CD4-positive, alpha-beta T cell (primary cell): ENCODE results near the gene AIF1. TPM values are rescaled to one million over a fixed set of nuclear protein-coding genes. Genes with fewer than 3 reads are reported as not detected.
A peak's percentile ranks its signal among the peaks of the same experiment; 100 is the strongest.

Experiments
- ATAC-seq: fragments of 200-7000 bp; cut with Tn5 transposase; one replicate; pipeline ENCODE4 v1.10.0; 2022; ENCODE audit warnings: mild to moderate bottlenecking; ENCODE audit not compliant: poor library complexity
- CTCF ChIA-PET: fragments of 350-600 bp; sonication (Branson Sonifier 250); formaldehyde crosslinking; loops from one replicate; lab custom pipeline; 2021; ENCODE audit warnings: antibody characterized with exemption, inconsistent platforms; lab: Charles Lee
- POLR2A ChIA-PET: fragments of 350-600 bp; sonication (Branson Sonifier 250); formaldehyde crosslinking; loops from one replicate; lab custom pipeline; 2021; ENCODE audit warnings: antibody characterized with exemption, inconsistent platforms; lab: Charles Lee
- DNase-seq, 14 experiments: peaks; one replicate each; pipeline ENCODE4 v3.0.0-alpha.2; 2013 to 2020; ENCODE audit warnings: mixed read lengths in 2 of 14
- H3K27ac ChIP-seq, 2 donors: one replicate each; pipeline versions ENCODE4 v1.5.1 to v1.7.0; 2013; ENCODE audit warnings: low read length in 2 of 2, low read depth in 1 of 2, mild to moderate bottlenecking in 1 of 2
- H3K27me3 ChIP-seq, 2 experiments: 1 replicate in 1 of 2; 2 replicates in 1 of 2; pipeline versions ENCODE4 v1.6.1 to v1.7.0; 2013; ENCODE audit warnings: low read length in 2 of 2, control low read depth in 1 of 2, mild to moderate bottlenecking in 1 of 2, moderate library complexity in 1 of 2; ENCODE audit not compliant: insufficient read depth in 2 of 2, control insufficient read depth in 1 of 2
- H3K36me3 ChIP-seq: one replicate; pipeline ENCODE4 v1.6.1; 2013; ENCODE audit warnings: low read length, control low read depth; ENCODE audit not compliant: insufficient read depth
- H3K4me1 ChIP-seq: one replicate; pipeline ENCODE4 v1.6.1; 2013; ENCODE audit warnings: low read length, control low read depth; ENCODE audit not compliant: insufficient read depth
- H3K4me3 ChIP-seq: one replicate; pipeline ENCODE4 v1.5.1; 2013; ENCODE audit warnings: mild to moderate bottlenecking, low read length, moderate library complexity
- H3K9me3 ChIP-seq, 2 experiments: 1 replicate in 1 of 2; 2 replicates in 1 of 2; pipeline versions ENCODE4 v1.6.1 to v1.7.0; 2013; ENCODE audit warnings: low read length in 2 of 2, mild to moderate bottlenecking in 2 of 2, control low read depth in 1 of 2, moderate library complexity in 1 of 2; ENCODE audit not compliant: control insufficient read depth in 1 of 2, insufficient read depth in 1 of 2
- H3K27ac Mint-ChIP-seq: one replicate; pipeline ENCODE4 v1.8.0; 2020; ENCODE audit warnings: mixed read lengths
- H3K27me3 Mint-ChIP-seq: one replicate; pipeline ENCODE4 v1.8.0; 2021; ENCODE audit warnings: mixed read lengths
- H3K36me3 Mint-ChIP-seq: one replicate; pipeline ENCODE4 v1.8.0; 2021; ENCODE audit warnings: low read depth, mixed read lengths
- H3K4me1 Mint-ChIP-seq: one replicate; pipeline ENCODE4 v1.8.0; 2021; ENCODE audit warnings: low read depth, mixed read lengths
- H3K4me3 Mint-ChIP-seq: one replicate; pipeline ENCODE4 v1.8.0; 2020; ENCODE audit warnings: mild to moderate bottlenecking, mixed read lengths
- H3K9me3 Mint-ChIP-seq: one replicate; pipeline ENCODE4 v1.8.0; 2020; ENCODE audit warnings: mixed read lengths
- CTCF ChIP-seq: fragments of 200-600 bp; IDR thresholded peaks from one replicate; pipeline ENCODE4 v1.8.0; 2022; ENCODE audit warnings: antibody characterized with exemption, mild to moderate bottlenecking
- intact Hi-C, 2 experiments: fragments of 100-400 bp; cut with DNase I in 1 of 2; cut with micrococcal nuclease in 1 of 2; formaldehyde crosslinking; loops; one replicate each; pipeline versions ENCODE4 v1.15.1 to v1.9.0; 2023 to 2025; cut with DNase I, micrococcal nuclease
- total RNA-seq, 174 experiments: library from RNA in 2 of 174; stranded (reverse) in 2 of 174; gene quantifications; one replicate each; pipeline ENCODE4 v1.2.3 and lab custom pipeline; 2021 to 2026

The AIF1 gene
- total RNA-seq, 2 experiments from 2014 or later, result 31.8 to 35.5 TPM

DNA sequence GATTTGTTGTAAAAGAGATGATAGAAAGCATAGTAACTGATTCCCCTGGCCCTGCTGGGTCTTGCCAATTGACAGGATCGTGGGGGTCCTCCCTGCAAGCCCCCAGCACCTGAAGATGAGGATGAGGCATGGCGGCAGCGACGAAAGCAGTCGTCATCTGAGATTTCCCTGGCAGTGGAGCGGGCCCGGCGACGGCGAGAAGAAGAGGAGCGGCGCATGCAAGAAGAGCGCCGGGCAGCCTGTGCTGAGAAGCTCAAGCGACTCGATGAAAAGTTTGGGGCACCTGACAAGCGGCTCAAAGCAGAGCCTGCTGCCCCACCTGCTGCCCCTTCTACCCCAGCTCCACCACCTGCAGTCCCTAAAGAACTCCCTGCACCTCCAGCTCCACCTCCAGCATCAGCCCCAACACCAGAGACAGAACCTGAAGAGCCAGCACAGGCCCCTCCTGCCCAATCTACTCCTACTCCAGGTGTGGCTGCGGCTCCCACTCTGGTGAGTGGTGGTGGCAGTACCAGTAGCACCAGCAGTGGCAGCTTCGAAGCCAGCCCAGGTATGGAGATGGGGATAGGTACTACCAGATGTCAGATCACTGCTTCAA, 12.8 kb downstream of the AIF1 start:
- no peak overlapping the region for H3K4me3 ChIP-seq
- no peaks in the 10 kb centered on the region for H3K27me3 ChIP-seq
- peaks cover 94% of the 10 kb centered on the region for H3K36me3 Mint-ChIP-seq
- no peak overlapping the region for H3K27ac ChIP-seq
- CTCF ChIA-PET, result no interaction called here
- H3K9me3 Mint-ChIP-seq, result no peaks in the 10 kb centered on the region
- peak overlapping the region; percentile 6 for H3K27ac Mint-ChIP-seq
- H3K4me3 Mint-ChIP-seq, result no peak overlapping the region
- H3K4me1 Mint-ChIP-seq, result peaks cover 1% of the 10 kb centered on the region
- peaks cover 100% of the 10 kb centered on the region for H3K36me3 ChIP-seq
- POLR2A ChIA-PET, result interaction anchor here (1.0 to 1.5 kb wide), 3 partner anchors 11 to 24 kb away, joined by 3 to 4 read pairs (median 3); no protein-coding TSS in a partner anchor
- ATAC-seq, result no peak
- H3K9me3 ChIP-seq, result no peaks in the 10 kb centered on the region
- intact Hi-C loops, result no loop called here
- peaks cover 3% of the 10 kb centered on the region for H3K4me1 ChIP-seq
- DNase-seq, result no peak
- no peaks in the 10 kb centered on the region for H3K27me3 Mint-ChIP-seq
- no peak for TF ChIP-seq CTCF

- H3K4me1 Mint-ChIP-seq, result no peaks in the 10 kb centered on the region
- no peak for TF ChIP-seq CTCF
- no peak overlapping the region for H3K4me3 ChIP-seq
- H3K9me3 Mint-ChIP-seq, result no peaks in the 10 kb centered on the region
- H3K4me3 Mint-ChIP-seq, result no peak overlapping the region
- no peaks in the 10 kb centered on the region for H3K27me3 ChIP-seq
- no peaks in the 10 kb centered on the region for H3K9me3 ChIP-seq
- peaks cover 2% of the 10 kb centered on the region for H3K4me1 ChIP-seq
- peaks cover 97% of the 10 kb centered on the region for H3K36me3 Mint-ChIP-seq
- peaks cover 100% of the 10 kb centered on the region for H3K36me3 ChIP-seq
- ATAC-seq, result no peak
- no peaks in the 10 kb centered on the region for H3K27me3 Mint-ChIP-seq
- ChIA-PET CTCF (interaction anchor here (0.6 kb wide), 1 partner anchor 77 kb away, joined by 4 read pairs; no protein-coding TSS in a partner anchor), POLR2A (interaction anchor here (2.1 kb wide), 1 partner anchor 23 kb away, joined by 6 read pairs; the partner anchor contains the start of gene BAG6)
- H3K27ac Mint-ChIP-seq, result no peak overlapping the region
- intact Hi-C loops, result no loop called here
- DNase-seq, result no peak
- no peak overlapping the region for H3K27ac ChIP-seq
Observed at GRCh38 chr6:31629014-31629413, 14.0 kb downstream of the AIF1 start.

DNA sequence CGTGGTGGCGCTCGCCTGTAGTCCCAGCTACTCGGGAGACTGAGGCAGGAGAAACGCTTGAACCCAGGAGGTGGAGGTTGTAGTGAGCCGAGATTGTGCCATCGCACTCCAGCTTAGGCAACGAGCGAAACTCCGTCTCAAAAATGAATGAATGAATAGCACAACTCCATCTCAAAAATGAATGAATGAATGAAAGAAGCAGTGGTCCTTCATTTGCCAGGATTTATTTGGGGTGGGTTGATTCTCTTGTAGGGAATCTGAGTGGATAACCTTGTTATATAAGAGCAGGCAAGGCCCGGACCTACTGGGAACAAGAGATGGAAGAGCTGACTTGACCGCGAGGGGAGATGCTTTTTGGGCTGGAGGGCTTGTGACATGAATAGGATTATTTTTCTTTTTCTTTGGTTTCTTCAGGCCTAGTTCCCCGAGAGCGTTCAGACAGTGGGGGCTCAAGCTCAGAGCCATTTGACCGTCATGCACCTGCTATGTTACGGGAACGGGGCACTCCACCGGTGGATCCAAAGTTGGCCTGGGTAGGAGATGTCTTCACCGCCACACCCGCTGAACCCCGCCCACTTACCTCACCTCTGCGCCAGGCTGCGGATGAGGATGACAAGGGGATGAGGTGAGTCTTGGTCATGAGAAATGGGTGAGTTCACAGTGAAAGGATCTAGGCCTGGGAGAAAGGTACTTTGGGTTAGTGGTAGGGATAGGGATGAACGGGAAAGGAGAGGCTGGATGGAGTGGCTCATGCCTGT, 15.3 kb downstream of the AIF1 start:
- Mint-ChIP-seq H3K27ac (no peak overlapping the region), H3K4me1 (no peaks in the 10 kb centered on the region), H3K4me3 (no peak overlapping the region), H3K9me3 (no peaks in the 10 kb centered on the region), H3K27me3 (no peaks in the 10 kb centered on the region), H3K36me3 (peaks cover 99% of the 10 kb centered on the region)
- no peak overlapping the region for H3K27ac ChIP-seq
- no peaks in the 10 kb centered on the region for H3K9me3 ChIP-seq
- ChIA-PET POLR2A (interaction anchor here (2.1 kb wide), 1 partner anchor 22 kb away, joined by 6 read pairs; the partner anchor contains the start of gene BAG6), CTCF (no interaction called here)
- intact Hi-C loops, result no loop called here
- no peak overlapping the region for H3K4me3 ChIP-seq
- H3K36me3 ChIP-seq, result peaks cover 100% of the 10 kb centered on the region
- no peaks in the 10 kb centered on the region for H3K27me3 ChIP-seq
- ATAC-seq (no peak), DNase-seq (no peak)
- no peak for TF ChIP-seq CTCF
- H3K4me1 ChIP-seq, result peaks cover 2% of the 10 kb centered on the region
